Kidney (tissue), 14 donors: ENCODE results near the gene PDE6B. TPM values are rescaled to one million over a fixed set of nuclear protein-coding genes. Genes with fewer than 3 reads are reported as not detected.

Experiments used
- DNase-seq, 5 donors: peaks; one replicate each; pipeline ENCODE4 v3.0.0-alpha.2; 2013 to 2020
- FAIRE-seq: peaks from 2 replicates; lab custom pipeline; 2012; peaks lifted over from hg19 to GRCh38; lab: Jason Lieb, UNC
- H3K27ac ChIP-seq, 2 donors: one replicate each; pipeline ENCODE4 v1.7.0; 2013; ENCODE audit warnings: low read depth in 2 of 2, low read length in 2 of 2, inconsistent platforms in 1 of 2
- H3K27me3 ChIP-seq: one replicate; pipeline ENCODE4 v1.7.1; 2013; ENCODE audit warnings: low read length, inconsistent platforms; ENCODE audit not compliant: control insufficient read depth, insufficient read depth
- H3K36me3 ChIP-seq, 3 donors: one replicate each; pipeline versions ENCODE4 v1.7.0 to v1.7.1; 2013; ENCODE audit warnings: low read length in 3 of 3, control low read depth in 1 of 3, inconsistent platforms in 1 of 3; ENCODE audit not compliant: insufficient read depth in 3 of 3, control insufficient read depth in 2 of 3
- H3K4me1 ChIP-seq, 3 donors: one replicate each; pipeline versions ENCODE4 v1.7.0 to v1.7.1; 2013; ENCODE audit warnings: low read length in 3 of 3, inconsistent platforms in 1 of 3, low read depth in 1 of 3; ENCODE audit not compliant: control insufficient read depth in 2 of 3, insufficient read depth in 2 of 3
- H3K4me3 ChIP-seq, 3 donors: one replicate each; pipeline versions ENCODE4 v1.7.0 to v1.8.1; 2013; ENCODE audit warnings: low read length in 3 of 3, control low read depth in 1 of 3, inconsistent platforms in 1 of 3
- H3K9ac ChIP-seq, 3 donors: one replicate each; pipeline versions ENCODE4 v1.7.0 to v1.7.1; 2013; ENCODE audit warnings: low read length in 3 of 3, control low read depth in 1 of 3, inconsistent platforms in 1 of 3
- H3K9me3 ChIP-seq, 3 donors: one replicate each; pipeline versions ENCODE4 v1.7.0 to v1.7.1; 2013; ENCODE audit warnings: low read length in 3 of 3, control low read depth in 1 of 3, inconsistent platforms in 1 of 3; ENCODE audit not compliant: control insufficient read depth in 2 of 3, insufficient read depth in 1 of 3
- intact Hi-C: fragments of 100-400 bp; cut with DNase I; formaldehyde crosslinking; loops from one replicate; pipeline ENCODE4 v1.11.1; 2022
- polyA plus RNA-seq: library from polyadenylated mRNA; stranded (reverse); fragments of 350-450 nt; fragmentation: Illumina TruSeq; extraction: RNeasy Lipid Tissue Mini Kit (QIAGEN cat#74804); gene quantifications from one replicate; pipeline ENCODE4 v1.2.3, GENCODE V29; 2014; ENCODE audit warnings: low read depth, low replicate concordance; ENCODE audit not compliant: insufficient read depth
- total RNA-seq: library from RNA; stranded (reverse); fragmentation: NEBNext Ultra II Directional; extraction: Animal tissue kit (Norgen Biotek cat#: 25700); gene quantifications from one replicate; pipeline ENCODE4 v1.2.1, GENCODE V29; 2021
- TF ChIP-seq, protein P1 (sequence below): IDR thresholded peaks from 3 replicates; pipeline ENCODE4 v1.5.1; 2012; ENCODE audit warnings: mild to moderate bottlenecking, moderate library complexity, borderline replicate concordance; ENCODE audit not compliant: insufficient read depth; ENCODE audit errors: extremely low read depth
- donor health status: control.
- donor health status: control.
- donor health status: control.
- donor health status: control.
- donor health status: control.
- donor health status: DM: yes; HTN: yes; CAD: no.
- donor health status: Normal renal cell carcinoma (clear cell type).

PDE6B gene
- total and polyA plus RNA-seq, 2 donors from 2014 or later, result 10.7 to 10.8 TPM

DNA sequence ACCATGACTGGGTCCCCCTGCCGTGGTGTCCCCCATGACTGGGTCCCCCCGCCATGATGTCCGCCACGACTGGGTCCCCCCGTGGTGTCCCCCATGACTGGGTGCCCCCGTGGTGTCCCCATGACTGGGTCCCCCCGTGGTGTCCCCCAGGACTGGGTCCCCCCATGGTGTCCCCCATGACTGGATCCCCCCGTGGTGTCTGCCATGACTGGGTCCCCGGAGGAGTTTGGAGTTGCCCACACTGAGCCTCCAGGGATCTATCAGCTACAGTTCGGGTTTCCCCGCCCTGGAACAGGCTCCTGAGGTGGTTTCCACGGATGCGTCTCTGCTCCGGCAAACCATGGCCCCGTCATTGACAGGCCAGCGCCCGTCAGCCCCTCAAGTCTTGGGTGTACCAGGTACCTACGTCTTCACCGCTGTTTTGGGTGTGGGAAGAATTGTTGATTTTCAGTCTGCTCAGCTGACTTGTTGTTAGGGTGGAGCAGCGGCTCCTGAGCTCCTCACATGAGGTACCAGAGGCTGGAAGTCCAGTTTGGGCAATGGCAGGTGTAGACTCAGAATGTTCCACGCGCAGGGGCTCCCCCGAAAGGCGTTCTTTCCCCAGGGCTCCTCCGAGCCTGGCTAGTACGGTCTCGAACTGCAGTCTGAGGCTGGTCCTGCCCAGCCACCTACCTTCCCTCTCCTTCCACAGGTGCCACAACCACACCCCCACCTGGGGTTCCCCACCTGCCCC lies 8.3 kb upstream of the PDE6B start:
- Histone ChIP-seq H3K4me3 (no peak overlapping the region), H3K4me1 (no peaks in the 10 kb centered on the region), H3K27ac (no peak overlapping the region), H3K27me3 (no peaks in the 10 kb centered on the region), H3K9me3 (no peaks in the 10 kb centered on the region), H3K36me3 (no peaks in the 10 kb centered on the region), H3K9ac (no peak overlapping the region)
- TF ChIP-seq, protein P1, sequence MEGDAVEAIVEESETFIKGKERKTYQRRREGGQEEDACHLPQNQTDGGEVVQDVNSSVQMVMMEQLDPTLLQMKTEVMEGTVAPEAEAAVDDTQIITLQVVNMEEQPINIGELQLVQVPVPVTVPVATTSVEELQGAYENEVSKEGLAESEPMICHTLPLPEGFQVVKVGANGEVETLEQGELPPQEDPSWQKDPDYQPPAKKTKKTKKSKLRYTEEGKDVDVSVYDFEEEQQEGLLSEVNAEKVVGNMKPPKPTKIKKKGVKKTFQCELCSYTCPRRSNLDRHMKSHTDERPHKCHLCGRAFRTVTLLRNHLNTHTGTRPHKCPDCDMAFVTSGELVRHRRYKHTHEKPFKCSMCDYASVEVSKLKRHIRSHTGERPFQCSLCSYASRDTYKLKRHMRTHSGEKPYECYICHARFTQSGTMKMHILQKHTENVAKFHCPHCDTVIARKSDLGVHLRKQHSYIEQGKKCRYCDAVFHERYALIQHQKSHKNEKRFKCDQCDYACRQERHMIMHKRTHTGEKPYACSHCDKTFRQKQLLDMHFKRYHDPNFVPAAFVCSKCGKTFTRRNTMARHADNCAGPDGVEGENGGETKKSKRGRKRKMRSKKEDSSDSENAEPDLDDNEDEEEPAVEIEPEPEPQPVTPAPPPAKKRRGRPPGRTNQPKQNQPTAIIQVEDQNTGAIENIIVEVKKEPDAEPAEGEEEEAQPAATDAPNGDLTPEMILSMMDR, result no peak
- intact Hi-C loops, result no loop called here
- FAIRE-seq (no peak), DNase-seq (no peak)

- no peaks in the 10 kb centered on the region for H3K4me1 ChIP-seq
- DNase-seq (peak in 4 of 5 donors; percentile 23 to 86 (median 34)), FAIRE-seq (no peak)
- H3K9ac ChIP-seq, result no peak overlapping the region
- TF ChIP-seq, protein P1, result no peak
- H3K27ac ChIP-seq, result no peak overlapping the region
- intact Hi-C loops, result no loop called here
- no peak overlapping the region for H3K4me3 ChIP-seq
- no peaks in the 10 kb centered on the region for H3K9me3 ChIP-seq
- no peaks in the 10 kb centered on the region for H3K36me3 ChIP-seq
- no peaks in the 10 kb centered on the region for H3K27me3 ChIP-seq
Measured at GRCh38 chr4:617644-618641, 7.4 kb upstream of the PDE6B start.

- H3K27ac ChIP-seq, result no peak overlapping the region
- H3K9me3 ChIP-seq, result no peaks in the 10 kb centered on the region
- H3K4me3 ChIP-seq, result no peak overlapping the region
- FAIRE-seq (no peak), DNase-seq (no peak)
- no peaks in the 10 kb centered on the region for H3K27me3 ChIP-seq
- H3K9ac ChIP-seq, result no peak overlapping the region
- intact Hi-C loops, result no loop called here
- peaks cover 0 to 4% (median 0%) of the 10 kb centered on the region in 3 donors for H3K4me1 ChIP-seq
- no peaks in the 10 kb centered on the region for H3K36me3 ChIP-seq
- TF ChIP-seq, protein P1, result no peak
Measured at GRCh38 chr4:620201-620600, 5.2 kb upstream of the PDE6B start.
